HG02798 (cell line): ENCODE results near the gene UNC13D.
"Not testable (repeated sequence)": the region's sequence is repeated elsewhere in the genome, so short reads cannot be mapped to it uniquely, and the experiment has no call there.

Experiments used
- ATAC-seq: cut with Tn5 transposase; IDR thresholded peaks from one replicate; pipeline ENCODE4 v1.9.1; 2021; ENCODE audit warnings: mild to moderate bottlenecking; ENCODE audit not compliant: unreplicated experiment, poor library complexity

Gene UNC13D

GRCh38 chr17:75778066-75778860 lies 65.9 kb downstream of the UNC13D start:
- ATAC-seq: not testable (repeated sequence)

DNA sequence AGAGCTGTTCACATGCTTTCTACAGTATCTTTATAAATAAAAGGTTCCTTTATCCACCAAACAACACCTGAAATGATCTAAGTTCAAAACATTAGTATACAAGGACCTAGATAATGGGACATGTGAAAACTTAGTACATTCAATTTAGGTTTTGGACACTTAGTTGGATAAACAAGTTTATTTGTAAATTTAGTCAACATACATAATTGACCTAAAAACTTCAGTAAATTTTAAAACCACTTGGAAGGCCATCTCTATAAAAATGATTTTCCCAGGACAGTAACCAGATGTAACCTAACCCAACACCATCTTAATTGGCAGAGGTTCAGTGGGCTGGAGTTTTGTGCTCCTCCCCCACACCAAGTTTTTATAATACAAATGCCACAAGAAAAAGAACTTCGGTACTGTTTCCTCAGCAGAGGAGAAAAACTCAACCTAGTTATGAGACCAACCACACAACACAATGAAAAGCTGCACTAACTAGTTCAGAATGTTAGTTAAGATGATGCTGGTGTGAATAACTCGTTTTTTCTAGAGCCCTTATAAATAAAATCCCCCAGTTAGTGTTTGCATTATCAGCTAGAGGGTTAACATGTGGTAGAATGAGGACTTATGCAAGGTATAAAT lies 66.8 kb downstream of the UNC13D start:
- no peak for ATAC-seq
